22Rv1 (cell line): Measurements from ENCODE around the gene SLC48A1.

Source experiments
- ZFX ChIP-seq: fragments of 450-650 bp; IDR thresholded peaks from 2 replicates; pipeline ENCODE4 v1.6.1; 2017; ENCODE audit warnings: antibody characterized with exemption, borderline replicate concordance
- TF ChIP-seq, protein P1 (sequence below): fragments of 450-650 bp; IDR thresholded peaks from 2 replicates; pipeline ENCODE4 v1.5.1; 2017; ENCODE audit warnings: mild to moderate bottlenecking

DNA sequence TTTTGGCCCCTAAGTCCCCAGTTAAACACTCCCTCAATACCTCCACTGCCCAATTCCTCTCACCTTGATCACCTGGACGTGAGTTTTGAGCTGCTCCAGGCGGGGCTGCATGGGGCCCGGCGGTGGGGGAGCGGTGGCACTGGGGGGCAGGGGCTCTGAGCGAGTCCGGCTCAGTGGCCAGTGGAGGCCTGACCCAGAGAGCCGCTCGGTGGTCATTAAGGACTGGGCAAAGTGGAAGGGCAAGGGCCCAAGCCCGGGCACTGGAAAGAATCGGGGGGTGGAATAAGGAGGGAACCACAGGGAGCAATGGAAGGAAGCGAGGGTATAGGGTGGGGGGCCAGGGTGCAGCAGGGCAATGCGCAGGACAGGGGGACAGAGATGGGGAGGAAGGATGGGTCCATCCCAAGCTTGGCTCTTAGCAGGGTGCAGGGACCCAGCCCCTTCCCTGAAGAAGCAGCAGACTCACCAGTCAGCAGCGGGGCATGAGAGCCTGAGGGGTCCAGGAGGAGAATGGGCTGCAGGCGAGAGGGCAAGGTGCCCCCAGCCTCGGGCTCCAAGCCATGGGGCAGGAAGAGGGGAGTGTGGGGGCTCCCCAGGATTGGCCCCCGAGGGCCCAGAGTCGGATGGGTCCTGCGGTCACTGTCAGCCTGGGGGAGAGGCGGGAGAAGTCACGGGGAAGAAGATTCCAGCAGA lies 22.2 kb downstream of the SLC48A1 start:
- TF ChIP-seq, protein P1, sequence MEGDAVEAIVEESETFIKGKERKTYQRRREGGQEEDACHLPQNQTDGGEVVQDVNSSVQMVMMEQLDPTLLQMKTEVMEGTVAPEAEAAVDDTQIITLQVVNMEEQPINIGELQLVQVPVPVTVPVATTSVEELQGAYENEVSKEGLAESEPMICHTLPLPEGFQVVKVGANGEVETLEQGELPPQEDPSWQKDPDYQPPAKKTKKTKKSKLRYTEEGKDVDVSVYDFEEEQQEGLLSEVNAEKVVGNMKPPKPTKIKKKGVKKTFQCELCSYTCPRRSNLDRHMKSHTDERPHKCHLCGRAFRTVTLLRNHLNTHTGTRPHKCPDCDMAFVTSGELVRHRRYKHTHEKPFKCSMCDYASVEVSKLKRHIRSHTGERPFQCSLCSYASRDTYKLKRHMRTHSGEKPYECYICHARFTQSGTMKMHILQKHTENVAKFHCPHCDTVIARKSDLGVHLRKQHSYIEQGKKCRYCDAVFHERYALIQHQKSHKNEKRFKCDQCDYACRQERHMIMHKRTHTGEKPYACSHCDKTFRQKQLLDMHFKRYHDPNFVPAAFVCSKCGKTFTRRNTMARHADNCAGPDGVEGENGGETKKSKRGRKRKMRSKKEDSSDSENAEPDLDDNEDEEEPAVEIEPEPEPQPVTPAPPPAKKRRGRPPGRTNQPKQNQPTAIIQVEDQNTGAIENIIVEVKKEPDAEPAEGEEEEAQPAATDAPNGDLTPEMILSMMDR = no peak
- TF ChIP-seq ZFX = no peak
